NCI-H1417 treated with DMSO at 0.1 percent for 48 hours (cell line): ENCODE results near the gene VASP.

Experiments
- DNase-seq: peaks from one replicate; lab custom pipeline; 2025; lab: John Stamatoyannopoulos, UW

Gene VASP

GRCh38 chr19:45506989-45507871, at the start of gene VASP:
VASP (plus strand) TSS chr19:45507479; CDS start chr19:45507772, 293 bp downstream.
- DNase-seq, result no peak

- no peak for DNase-seq
Observed at GRCh38 chr19:45457776-45458175, 49.5 kb upstream of the VASP start.

GRCh38 chr19:45460807-45461347, 46.4 kb upstream of the VASP start:
- no peak for DNase-seq

- DNase-seq, result no peak
Observed at GRCh38 chr19:45462174-45462573, 45.1 kb upstream of the VASP start.

GRCh38 chr19:45463241-45463640, 44.0 kb upstream of the VASP start:
- no peak for DNase-seq

GRCh38 chr19:45464274-45464673, 43.0 kb upstream of the VASP start:
- no peak for DNase-seq

- DNase-seq, result no peak
Observed at GRCh38 chr19:45464852-45465441, 42.3 kb upstream of the VASP start.

GRCh38 chr19:45467115-45467455, 40.2 kb upstream of the VASP start:
- DNase-seq, result no peak

- peak; percentile 66 for DNase-seq
Observed at GRCh38 chr19:45467456-45468158, 39.7 kb upstream of the VASP start, which contains the start of gene FOSB. FOSB (plus strand) TSS chr19:45467996; CDS start chr19:45468587, 591 bp downstream.

GRCh38 chr19:45468159-45468651, 39.1 kb upstream of the VASP start:
- DNase-seq, result no peak

GRCh38 chr19:45468803-45469131, 38.5 kb upstream of the VASP start:
- no peak for DNase-seq

- DNase-seq, result peak; percentile 59
Observed at GRCh38 chr19:45469132-45469944, 37.9 kb upstream of the VASP start.

GRCh38 chr19:45469945-45470761, 37.1 kb upstream of the VASP start:
- DNase-seq, result no peak

- DNase-seq, result no peak
Observed at GRCh38 chr19:45470762-45471081, 36.6 kb upstream of the VASP start.

- no peak for DNase-seq
Observed at GRCh38 chr19:45471111-45471930, 36.0 kb upstream of the VASP start.

- DNase-seq, result no peak
Observed at GRCh38 chr19:45471931-45472562, 35.2 kb upstream of the VASP start.

- DNase-seq, result no peak
Observed at GRCh38 chr19:45472563-45473366, 34.5 kb upstream of the VASP start.

GRCh38 chr19:45473367-45473681, 34.0 kb upstream of the VASP start:
- no peak for DNase-seq
